Measurements from ENCODE around the gene PDE10A.

DNA sequence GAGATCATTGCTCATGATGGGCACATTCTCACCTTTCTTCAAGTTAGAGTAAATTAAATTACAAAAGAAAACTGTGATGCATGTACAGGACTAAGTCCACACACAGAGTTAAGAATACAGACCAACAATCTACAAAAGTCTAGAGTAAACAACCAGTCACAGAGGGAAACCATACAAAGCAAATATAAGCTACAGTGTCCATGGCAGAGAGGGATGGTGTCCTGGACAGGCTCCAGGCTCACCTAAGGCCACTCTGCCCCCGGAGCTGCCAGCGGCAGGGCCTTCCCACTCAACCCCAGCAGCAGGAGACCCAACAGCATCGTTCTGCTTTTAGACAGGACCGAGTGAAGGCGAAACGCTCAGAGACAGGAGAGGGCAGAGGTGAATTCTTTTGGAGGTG is 16.0 kb downstream of the PDE10A start:
- no peak for TF ChIP-seq POLR2A (IDR thresholded peaks at IDR 0.05; ENCODE audit: low read depth)
- TF ChIP-seq, protein P1, sequence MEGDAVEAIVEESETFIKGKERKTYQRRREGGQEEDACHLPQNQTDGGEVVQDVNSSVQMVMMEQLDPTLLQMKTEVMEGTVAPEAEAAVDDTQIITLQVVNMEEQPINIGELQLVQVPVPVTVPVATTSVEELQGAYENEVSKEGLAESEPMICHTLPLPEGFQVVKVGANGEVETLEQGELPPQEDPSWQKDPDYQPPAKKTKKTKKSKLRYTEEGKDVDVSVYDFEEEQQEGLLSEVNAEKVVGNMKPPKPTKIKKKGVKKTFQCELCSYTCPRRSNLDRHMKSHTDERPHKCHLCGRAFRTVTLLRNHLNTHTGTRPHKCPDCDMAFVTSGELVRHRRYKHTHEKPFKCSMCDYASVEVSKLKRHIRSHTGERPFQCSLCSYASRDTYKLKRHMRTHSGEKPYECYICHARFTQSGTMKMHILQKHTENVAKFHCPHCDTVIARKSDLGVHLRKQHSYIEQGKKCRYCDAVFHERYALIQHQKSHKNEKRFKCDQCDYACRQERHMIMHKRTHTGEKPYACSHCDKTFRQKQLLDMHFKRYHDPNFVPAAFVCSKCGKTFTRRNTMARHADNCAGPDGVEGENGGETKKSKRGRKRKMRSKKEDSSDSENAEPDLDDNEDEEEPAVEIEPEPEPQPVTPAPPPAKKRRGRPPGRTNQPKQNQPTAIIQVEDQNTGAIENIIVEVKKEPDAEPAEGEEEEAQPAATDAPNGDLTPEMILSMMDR (IDR thresholded peaks at IDR 0.05), result no peak
- no peak for TF ChIP-seq POLR2AphosphoS5 (IDR thresholded peaks at IDR 0.05)

Measured in esophagus muscularis mucosa (tissue), 3 donors.